Measurements from ENCODE around the gene ZNF677. TPM values are rescaled to one million over a fixed set of nuclear protein-coding genes. Genes with fewer than 3 reads are reported as not detected.

The ZNF677 gene
- total and polyA plus RNA-seq, 2 donors = 16.8 to 31.2 TPM

Other genes with a start within 250 kb of the ZNF677 start
- gene ERVV-1, start 241.0 kb downstream of the ZNF677 start, total RNA-seq = not detected
- gene ERVV-1, start 241.0 kb downstream of the ZNF677 start, polyA plus RNA-seq = 0.05 TPM
- not detected for gene ERVV-2, start 210.1 kb downstream of the ZNF677 start, total RNA-seq
- not detected for gene ERVV-2, start 210.1 kb downstream of the ZNF677 start, polyA plus RNA-seq
- gene ZNF160, start 151.5 kb downstream of the ZNF677 start, total RNA-seq = 60.1 TPM
- 28.0 TPM for gene ZNF160, start 151.5 kb downstream of the ZNF677 start, polyA plus RNA-seq
- gene ZNF415, start 122.0 kb downstream of the ZNF677 start, total RNA-seq = 21.9 TPM
- 13.3 TPM for gene ZNF415, start 122.0 kb downstream of the ZNF677 start, polyA plus RNA-seq
- 28.2 TPM for gene ZNF347, start 95.8 kb downstream of the ZNF677 start, total RNA-seq
- 4.8 TPM for gene ZNF347, start 95.8 kb downstream of the ZNF677 start, polyA plus RNA-seq
- 11.9 TPM for gene ZNF665, start 61.5 kb downstream of the ZNF677 start, total RNA-seq
- 10.0 TPM for gene ZNF665, start 61.5 kb downstream of the ZNF677 start, polyA plus RNA-seq
- not detected for gene VN1R2, start 3.4 kb upstream of the ZNF677 start, total RNA-seq
- gene VN1R2, start 3.4 kb upstream of the ZNF677 start, polyA plus RNA-seq = not detected
- not detected for gene VN1R4, start 12.8 kb upstream of the ZNF677 start, total RNA-seq
- gene VN1R4, start 12.8 kb upstream of the ZNF677 start, polyA plus RNA-seq = not detected
- 17.8 TPM for gene ZNF845, start 78.9 kb upstream of the ZNF677 start, total RNA-seq
- gene ZNF845, start 78.9 kb upstream of the ZNF677 start, polyA plus RNA-seq = 3.4 TPM
- gene ZNF525, start 110.8 kb upstream of the ZNF677 start, total RNA-seq = 23.1 TPM
- gene ZNF525, start 110.8 kb upstream of the ZNF677 start, polyA plus RNA-seq = 4.6 TPM
- gene ZNF765, start 140.3 kb upstream of the ZNF677 start, total RNA-seq = 32.5 TPM
- 5.7 TPM for gene ZNF765, start 140.3 kb upstream of the ZNF677 start, polyA plus RNA-seq
- gene ZNF761, start 177.1 kb upstream of the ZNF677 start, total RNA-seq = 29.4 TPM
- gene ZNF761, start 177.1 kb upstream of the ZNF677 start, polyA plus RNA-seq = 8.5 TPM
- gene ZNF813, start 212.9 kb upstream of the ZNF677 start, total RNA-seq = 11.7 TPM
- 2.3 TPM for gene ZNF813, start 212.9 kb upstream of the ZNF677 start, polyA plus RNA-seq

Measured in urinary bladder (tissue), 2 donors.